RCC 7860 (cell line): ENCODE data around the gene FLNA.
"Not testable (repeated sequence)": the region's sequence is repeated elsewhere in the genome, so short reads cannot be mapped to it uniquely, and the experiment has no call there.

ENCODE experiments used
- DNase-seq: peaks from one replicate; pipeline ENCODE4 v3.0.0-alpha.2; 2015; ENCODE audit warnings: low spot score
- FAIRE-seq: peaks from 2 replicates; lab custom pipeline; 2012; peaks lifted over from hg19 to GRCh38; lab: Jason Lieb, UNC

The FLNA gene

DNA sequence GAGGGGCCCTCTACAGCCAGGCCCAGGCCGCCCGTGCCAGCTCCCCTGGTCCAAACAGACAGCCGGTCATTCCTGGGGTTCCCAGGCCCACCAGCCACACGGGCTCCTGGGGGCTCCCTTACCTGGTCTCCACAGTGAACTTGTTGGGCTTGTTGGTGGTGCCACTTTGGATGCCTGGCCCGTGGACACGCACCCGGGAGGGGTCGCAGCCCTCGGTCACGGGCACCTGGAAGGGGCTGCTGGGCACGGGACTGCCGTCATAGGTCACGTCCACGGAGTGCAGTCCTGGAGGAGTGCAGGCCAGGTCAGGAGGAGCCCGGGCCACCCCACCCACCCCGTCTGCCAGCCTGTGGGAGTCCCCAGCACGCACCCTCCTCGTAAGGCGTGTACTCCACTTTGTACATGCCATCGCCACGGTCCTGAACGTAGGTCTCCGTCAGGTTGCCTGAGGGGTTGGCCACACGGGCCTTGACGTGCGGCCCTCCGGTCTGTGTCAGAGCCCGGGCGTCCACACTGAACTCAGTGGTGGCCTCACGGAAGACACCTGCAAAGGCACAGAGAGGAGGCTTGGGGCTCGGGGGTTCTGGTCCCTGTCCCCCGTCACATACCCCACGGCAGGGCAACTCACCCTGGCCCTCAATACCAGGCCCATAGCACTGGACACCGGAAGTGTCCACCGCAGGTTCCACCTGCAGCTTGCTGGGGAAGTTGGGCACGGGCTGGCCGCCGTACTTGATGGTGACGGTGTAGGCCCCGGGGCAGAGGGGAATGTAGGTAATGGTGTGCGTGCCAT, 14.9 kb downstream of the FLNA start:
- FAIRE-seq = no peak
- no peak for DNase-seq

- no peak for FAIRE-seq
- DNase-seq = no peak
Measured at GRCh38 chrX:154358829-154359228, 15.6 kb downstream of the FLNA start.

GRCh38 chrX:154358011-154358410, 16.4 kb downstream of the FLNA start:
- DNase-seq = no peak
- no peak for FAIRE-seq

DNA sequence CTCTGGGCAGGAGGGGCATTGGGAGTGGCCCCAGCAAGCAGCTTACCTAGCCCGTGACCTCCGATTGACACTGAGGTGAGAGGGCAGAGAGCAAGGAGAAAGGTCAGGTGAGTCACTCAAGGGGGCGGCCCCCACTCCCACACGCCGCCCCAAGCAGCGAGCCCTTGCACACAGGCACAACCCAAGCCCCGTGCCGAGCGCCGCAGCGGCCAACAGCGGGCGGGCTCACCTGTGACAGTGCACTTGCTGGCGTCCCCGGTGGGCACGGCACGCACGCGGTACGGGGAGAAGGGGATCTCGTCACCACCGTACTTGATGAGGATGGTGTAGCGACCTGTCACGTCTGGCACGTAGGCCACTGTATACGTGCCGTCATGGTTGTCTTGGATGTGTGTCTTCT, 17.2 kb downstream of the FLNA start:
- FAIRE-seq (no peak), DNase-seq (no peak)

- DNase-seq (no peak), FAIRE-seq (no peak)
Measured at GRCh38 chrX:154356596-154356995, 17.8 kb downstream of the FLNA start.

- DNase-seq (no peak), FAIRE-seq (no peak)
Measured at GRCh38 chrX:154355776-154356140, 18.7 kb downstream of the FLNA start.

- DNase-seq = no peak
- FAIRE-seq = no peak
Measured at GRCh38 chrX:154355094-154355775, 19.2 kb downstream of the FLNA start.

DNA sequence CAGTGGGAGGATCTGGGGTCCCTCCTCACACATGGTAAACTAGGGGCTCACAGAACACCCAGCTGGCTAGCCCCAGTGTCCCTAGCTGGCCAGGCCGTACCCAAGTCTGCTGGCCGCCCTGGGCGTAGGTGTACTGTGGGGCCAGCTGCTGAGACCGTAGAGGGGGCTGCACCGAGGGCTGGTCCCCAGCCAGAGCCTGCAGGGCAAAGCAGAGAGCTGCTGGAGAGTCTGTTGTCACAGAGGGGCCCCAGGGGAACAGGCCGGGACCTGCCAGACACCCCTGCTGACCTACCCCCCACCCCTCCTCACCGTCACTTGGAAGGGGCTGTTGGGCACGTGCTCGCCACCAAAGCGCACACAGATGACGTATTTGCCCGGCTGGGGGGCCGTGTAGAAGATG, 19.9 kb downstream of the FLNA start:
- DNase-seq = no peak
- FAIRE-seq = no peak

GRCh38 chrX:154354013-154354412, 20.4 kb downstream of the FLNA start:
- no peak for FAIRE-seq
- no peak for DNase-seq

GRCh38 chrX:154353172-154353843, 21.1 kb downstream of the FLNA start:
- FAIRE-seq = no peak

GRCh38 chrX:154352466-154352865, 22.0 kb downstream of the FLNA start:
- DNase-seq (no peak), FAIRE-seq (no peak)

More at GRCh38 chrX:154353172-154353843, 21.1 kb downstream of the FLNA start:
- DNase-seq = no peak

- FAIRE-seq (no peak), DNase-seq (no peak)
Measured at GRCh38 chrX:154352012-154352401, 22.4 kb downstream of the FLNA start.

DNA sequence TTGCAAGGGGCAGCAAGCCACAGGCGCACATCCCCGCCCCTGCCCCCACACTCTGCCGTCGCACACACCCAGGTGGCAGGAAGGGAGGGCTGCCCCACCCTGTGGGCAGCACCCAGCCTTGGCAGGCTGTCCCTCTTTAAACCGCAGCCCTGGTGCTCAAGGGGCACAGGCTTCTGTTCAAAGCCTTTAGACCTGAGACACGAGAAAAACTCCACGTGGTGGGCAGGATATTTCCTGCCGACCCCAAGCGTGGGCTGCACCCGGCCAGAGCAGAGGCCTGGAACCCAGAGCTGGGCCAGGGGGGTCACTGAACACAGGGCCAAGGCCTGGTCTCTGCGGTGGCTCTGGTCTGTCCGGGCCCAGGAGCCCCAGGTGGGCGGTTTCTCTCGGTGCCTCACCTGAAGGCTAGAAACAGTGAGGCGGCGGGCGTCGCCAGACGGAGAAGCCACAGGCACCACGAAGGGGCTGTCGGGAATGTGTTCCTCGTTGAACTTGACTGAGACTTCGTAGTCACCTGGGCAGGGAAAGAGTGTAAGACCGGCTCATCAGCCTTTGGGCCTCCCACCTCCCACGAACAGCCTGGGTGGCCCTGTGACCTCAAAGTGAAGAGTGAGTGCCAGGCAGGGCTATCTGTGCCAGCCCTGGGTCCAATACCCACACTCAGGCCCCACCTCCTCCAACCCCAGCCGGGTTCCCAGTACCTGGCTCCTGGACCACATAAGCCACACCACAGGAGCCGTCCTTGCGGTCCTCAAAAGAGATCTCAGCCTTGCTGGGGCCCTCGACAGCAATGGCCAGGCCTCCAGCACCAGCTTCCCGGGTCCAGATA, 23.0 kb downstream of the FLNA start:
- FAIRE-seq (no peak), DNase-seq (no peak)

DNA sequence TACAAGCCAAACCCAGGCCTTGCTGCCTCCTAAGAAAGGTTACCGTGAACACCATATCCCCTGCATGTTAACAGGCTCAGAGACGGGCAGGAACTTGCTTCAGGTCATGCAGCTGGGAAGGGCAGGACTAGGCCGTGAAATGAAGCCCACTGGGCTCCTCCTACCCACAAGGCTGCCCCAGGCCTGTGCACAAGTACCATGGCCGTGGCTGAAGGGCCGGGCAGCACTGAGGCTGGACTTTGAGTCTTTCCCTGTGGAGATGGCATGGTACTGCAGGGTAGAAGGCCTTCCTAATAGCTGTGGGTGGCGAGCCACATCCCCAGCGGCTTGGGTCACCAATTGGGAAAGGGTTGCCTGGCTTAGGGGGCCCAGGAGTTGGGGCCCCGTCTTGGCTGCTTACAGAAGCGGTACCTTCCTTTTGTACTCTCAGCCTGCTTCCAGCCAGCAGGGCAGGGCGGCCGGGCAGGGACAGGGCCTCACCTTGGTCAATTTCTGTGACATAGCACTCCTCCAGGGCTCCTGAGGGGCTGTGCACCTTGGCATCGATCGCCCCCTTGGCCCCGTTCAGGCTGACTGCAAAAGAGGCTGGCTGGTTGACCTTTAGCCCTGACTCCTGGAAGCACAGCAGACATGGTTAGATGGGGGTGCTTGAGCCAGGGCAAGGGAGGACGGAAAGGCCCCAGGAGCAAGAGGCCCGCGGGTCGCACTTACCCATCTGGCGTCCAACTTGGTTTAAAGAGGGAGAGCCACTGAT, 23.8 kb downstream of the FLNA start:
- no peak for FAIRE-seq
- DNase-seq = no peak

DNA sequence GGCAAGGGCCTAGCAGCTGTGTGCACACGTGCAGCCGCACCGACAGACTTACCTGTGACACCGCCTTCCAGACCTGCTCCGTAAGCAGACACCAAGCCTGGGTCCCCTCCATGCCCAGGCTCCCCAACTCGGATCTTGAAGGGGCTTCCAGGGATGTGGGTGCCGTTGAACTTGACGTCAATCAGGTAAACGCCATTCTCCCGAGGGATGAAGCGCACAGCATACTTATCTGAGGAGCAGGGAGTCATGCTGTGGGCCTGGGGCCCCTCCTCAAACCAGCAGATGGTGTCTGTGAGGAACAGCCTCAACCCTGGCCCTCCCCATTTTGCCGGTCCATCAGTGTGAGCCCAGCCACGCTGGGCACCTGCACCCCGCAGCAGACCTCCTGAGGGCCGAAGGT, 24.5 kb downstream of the FLNA start:
- DNase-seq (no peak), FAIRE-seq (no peak)

DNA sequence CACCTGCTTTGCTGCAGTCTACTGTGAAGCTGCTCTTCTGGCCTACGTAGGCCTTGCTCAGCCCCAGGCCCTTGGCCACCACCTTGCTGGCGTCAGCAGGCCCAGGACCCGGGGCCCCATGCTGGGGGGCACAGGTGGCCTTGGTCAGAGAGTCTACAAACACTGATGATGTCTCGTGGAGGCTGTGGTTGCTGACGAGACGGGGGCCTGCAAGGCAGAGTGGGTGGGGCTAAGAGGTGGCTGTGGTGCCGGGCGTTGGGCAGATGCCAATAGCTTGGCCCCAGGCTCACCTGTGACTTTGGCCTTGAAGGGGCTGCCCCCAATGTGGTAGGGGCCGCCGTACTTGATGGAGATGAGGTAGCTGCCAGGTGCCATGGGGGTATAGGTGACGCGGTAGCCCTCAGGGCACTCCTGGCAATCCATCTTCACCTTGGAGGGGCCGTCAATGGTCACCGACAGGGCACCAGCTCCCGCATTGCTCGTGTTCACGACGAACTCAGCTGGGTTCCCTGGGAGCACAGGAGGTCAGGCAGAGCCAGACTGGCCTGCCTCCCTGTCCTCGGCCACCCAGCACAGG, 25.0 kb downstream of the FLNA start:
- FAIRE-seq (no peak), DNase-seq (no peak)

DNA sequence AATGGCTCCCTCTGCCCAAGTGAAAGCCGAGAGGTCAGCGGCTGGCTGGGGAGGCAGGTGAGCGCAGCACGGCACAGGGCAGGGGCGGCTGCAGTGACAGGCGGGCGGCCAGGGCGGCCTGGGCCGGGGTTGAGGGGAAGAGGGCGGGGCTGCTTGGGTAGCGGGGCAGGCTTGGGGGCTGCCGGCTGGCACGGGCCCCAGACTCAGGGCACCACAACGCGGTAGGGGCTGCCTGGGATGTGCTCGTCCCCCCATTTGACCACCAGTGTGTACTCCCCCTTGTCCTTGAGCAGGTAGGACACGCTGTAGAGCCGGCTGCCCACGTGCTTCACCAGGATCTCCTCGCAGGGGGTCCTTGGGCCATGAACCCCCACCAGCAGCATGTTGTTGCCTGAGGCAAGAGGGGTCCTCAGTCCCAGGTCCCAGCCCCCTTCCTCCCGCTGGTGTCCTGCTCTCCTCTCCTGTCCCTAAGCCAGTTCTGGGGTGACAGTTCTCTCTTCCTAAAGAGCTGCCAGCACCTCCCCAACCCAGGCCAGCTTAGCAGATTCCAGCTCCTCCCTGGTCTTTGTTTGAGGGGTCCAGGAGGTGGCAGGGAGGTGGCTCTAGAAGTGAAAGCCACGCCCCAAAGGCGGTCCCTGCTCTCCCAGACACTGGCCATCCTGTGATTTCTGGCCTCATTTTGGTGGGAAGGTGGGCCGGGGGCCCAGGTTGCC, 25.6 kb downstream of the FLNA start:
- DNase-seq = no peak
- no peak for FAIRE-seq

GRCh38 chrX:154348114-154348531, 26.3 kb downstream of the FLNA start:
- no peak for FAIRE-seq
- peak; percentile 37 for DNase-seq

GRCh38 chrX:154343620-154344019, 30.8 kb downstream of the FLNA start:
- DNase-seq, FAIRE-seq: not testable (repeated sequence)
